ENCODE measurements around the gene KCNIP3.
A peak's percentile ranks its signal among the peaks of the same experiment; 100 is the strongest.

KCNIP3 gene

DNA sequence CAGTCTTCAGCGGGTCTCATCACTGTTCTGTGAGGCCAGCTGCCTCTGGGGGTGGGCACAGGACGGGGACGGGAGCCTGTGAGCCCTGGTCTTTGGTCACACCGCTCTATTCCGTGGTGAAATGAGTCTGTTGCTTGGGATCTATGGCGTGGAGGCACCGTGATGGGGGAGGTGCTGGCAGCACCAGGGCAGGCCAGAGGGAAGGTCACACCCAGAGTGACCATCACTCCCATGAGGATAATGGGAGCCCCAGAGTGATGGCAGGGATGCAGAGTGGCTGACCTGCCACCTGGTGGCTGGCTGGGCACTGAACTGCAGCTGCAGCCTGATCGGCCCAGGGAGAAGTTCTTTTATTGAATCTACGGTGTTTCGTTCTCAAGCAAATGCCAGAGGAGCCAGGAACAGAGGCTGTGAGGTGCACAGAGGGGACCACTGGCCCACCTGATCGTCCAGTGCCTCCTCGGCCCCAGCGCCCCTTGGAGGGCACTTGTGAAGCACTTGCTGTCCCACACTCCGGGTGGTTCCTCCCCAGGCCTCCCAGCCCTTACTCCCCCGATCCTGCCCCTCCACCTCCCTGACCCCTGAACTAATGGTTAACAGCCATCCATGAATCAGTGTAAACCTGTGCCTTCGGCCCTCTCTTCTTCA, 17.9 kb downstream of the KCNIP3 start:
- DNase-seq = peak in 7 of 14 donors; percentile 31 to 64 (median 53)

DNA sequence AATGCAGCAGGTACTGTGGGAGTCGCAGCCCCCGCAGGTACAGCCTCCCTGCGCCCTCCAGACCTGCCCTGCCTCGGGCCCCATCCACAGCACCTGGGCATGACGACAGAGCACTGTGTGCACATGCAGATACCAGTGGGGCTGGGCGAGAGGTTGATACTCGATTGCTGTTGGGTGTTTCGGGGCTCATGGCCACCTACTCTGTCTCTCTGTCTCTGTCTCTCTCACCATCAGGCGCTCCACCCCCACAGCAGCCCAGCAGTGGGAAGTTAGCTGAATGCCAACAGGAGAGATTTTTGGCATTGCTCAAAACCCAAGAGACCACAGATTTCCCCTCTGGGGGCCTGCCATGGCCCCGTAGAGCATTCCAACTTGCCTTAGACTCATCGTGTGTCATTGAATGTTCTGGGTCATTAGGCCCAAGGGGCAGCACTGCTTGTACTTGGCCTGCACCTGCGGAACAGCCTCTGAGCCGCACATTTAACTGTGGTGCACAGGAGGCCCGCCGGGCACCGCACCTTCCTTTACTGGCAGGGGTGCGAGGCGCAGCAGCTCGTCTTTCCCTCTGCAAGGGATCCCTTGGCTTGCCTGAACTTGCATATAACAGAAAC, 18.8 kb downstream of the KCNIP3 start:
- DNase-seq = no peak

- DNase-seq = no peak
Observed at GRCh38 chr2:95316466-95317122, 19.4 kb downstream of the KCNIP3 start.

GRCh38 chr2:95317123-95317500, 20.0 kb downstream of the KCNIP3 start:
- DNase-seq = no peak

DNA sequence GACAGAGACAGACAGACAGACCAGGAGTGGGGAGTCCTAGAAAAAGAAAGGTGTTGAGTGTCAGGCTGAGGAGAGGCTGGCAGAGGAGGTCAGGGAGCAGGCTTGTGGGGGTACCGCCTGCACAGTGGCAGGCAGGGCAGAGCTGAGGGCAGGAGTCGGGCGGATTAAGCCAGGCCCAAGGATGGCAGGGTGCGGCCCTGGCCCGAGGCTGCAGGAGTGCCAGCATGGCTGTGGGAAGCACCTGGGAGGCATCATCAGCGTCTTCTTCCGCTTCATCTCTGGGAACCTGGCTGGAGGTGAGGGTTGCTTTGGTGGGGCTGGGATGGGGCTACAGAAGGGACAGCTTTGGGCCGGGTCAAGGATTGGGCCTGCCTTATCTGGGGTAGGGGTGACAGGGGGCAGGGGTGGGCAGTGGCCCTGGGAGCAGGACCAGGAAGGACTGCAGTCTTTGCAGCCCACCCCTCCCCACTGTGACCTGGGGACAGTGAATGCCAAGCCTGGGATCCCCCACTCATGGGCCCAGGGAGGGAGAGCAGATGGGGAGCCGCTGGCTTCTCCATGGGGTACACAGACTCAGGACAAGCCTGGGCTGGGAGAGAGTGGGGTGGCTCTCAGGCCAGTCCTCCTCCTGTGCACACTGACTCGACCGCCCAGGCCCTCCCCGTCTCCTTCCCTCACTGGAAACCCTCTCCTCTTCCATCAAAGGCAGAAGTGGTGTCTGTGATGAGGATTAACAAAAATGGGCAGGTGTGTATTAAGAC, 20.7 kb downstream of the KCNIP3 start:
- DNase-seq = no peak

DNA sequence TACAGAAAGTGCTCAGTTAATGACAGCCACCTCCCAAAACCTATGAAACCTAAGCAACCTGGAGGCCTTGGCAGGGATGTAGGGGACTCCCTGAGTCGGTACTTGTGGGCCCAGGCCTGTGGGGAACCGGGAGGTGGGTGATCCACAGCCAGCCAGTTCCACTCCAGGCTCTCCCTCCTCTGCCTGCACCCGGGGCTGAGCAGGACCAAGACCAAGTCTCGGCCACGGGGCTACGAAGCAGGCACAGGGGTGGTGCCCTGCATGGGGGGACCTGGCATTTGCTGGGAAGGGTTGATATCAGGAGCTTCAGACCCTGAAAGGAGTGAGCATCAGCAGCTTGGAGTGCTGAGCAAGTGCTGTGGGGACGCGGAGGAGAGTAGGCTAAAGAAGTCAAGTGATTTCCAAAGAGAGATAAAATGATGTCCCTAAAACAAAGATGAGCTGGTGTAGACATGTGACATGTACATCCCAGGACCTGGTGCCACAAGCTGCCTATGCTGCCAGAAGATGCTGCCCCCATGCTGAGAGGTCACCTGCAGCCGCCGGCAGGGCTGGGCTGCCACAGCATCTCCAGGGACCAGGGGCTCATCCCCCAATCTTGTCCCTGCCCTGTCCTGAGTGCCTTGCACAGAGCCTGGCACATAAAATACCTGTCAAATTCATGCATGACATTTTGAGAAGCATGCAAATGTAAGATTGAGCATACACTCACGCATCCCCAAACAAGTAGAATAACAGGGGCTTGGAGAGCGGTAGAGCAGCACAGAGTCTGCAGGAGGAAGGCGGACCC, 21.5 kb downstream of the KCNIP3 start:
- no peak for DNase-seq

GRCh38 chr2:95319481-95320343, 22.6 kb downstream of the KCNIP3 start:
- no peak for DNase-seq

- DNase-seq = no peak
Observed at GRCh38 chr2:95320344-95320712, 23.2 kb downstream of the KCNIP3 start.

GRCh38 chr2:95320986-95321767, 24.0 kb downstream of the KCNIP3 start:
- DNase-seq = no peak

- no peak for DNase-seq
Observed at GRCh38 chr2:95323347-95324155, 26.4 kb downstream of the KCNIP3 start.

DNA sequence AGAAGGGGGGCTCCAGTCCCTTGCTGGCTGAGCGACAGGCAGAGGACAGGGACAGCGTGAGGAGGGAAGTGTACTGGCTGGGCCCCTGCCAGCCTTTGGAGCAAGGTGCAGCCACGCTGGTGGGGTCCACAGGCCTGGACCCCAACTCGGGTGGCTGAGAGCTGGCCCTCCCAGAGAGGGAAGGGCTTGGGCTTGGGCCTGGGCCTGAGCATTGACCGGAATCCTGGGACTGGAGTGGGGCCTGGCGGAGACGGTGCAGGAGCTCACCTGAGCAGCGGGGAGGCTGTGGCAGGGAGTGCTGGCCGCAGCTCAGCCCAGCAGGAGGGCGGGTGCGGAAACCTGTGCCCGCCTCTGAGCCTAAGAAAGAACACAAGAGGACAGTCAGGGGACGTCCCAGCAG, 27.9 kb downstream of the KCNIP3 start:
- DNase-seq = no peak

- DNase-seq = no peak
Observed at GRCh38 chr2:95325590-95326432, 28.7 kb downstream of the KCNIP3 start.

DNA sequence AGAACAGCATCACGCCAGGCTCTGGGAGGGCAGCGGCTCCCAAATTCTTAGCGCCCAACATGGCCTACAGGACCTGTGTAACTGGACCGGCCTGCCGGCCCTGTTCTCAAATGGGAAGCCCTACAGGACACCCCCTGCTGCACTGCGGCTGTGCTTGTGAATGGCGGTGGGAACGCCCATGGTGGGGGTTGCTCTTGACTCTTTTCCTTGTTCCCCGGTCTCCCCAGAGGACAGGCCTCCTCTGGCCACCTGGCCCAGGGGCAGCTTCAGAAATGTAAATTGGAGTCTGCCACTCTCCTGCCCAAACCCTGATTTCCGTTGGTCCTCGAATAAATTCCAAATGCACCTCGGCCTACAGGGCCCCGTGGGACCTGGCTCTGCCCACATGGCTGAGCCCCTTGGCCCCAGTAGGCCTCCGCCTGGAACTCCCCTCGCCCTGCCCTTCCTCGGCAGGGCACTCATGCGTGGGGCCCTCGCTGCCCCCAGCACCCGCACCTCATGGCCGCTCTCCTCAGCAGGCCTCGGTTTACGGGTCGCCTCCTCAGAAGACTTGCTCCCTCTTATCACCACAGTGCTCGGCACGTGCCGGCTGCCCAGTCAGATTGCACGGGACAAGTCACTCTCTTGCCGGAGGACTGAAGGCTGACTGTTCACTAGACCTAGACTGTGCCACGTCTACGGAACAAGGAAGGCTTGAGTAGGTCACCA, 29.4 kb downstream of the KCNIP3 start:
- DNase-seq = no peak

GRCh38 chr2:95327861-95328260, 30.7 kb downstream of the KCNIP3 start:
- no peak for DNase-seq

GRCh38 chr2:95328358-95329125, 31.4 kb downstream of the KCNIP3 start:
- no peak for DNase-seq

GRCh38 chr2:95329401-95329800, 32.3 kb downstream of the KCNIP3 start:
- no peak for DNase-seq

Measured in C1 segment of cervical spinal cord (tissue), 14 donors.